ENCODE results near the gene AHDC1.

DNA sequence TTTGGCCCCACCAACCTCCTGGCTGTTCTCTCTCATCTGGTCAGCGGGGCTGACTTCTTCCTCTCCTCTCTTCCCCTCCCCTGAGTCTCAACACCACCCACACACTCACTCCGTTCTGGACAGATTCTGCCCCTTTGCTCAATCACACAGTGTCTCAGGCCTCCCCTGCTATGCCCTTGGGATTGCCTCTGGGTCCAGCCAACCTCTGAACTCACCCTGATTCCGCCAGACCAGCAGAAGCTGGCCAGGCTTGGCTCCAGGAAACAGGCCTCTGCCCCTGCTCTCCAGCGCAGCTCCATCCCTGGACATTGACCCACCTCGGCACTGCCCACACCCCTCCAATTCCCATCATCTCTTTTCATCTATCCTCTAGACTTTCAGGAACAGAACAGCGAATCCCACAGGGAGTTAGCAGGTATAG, 22.1 kb downstream of the AHDC1 start:
- no peak for TF ChIP-seq POLR2A (IDR thresholded peaks at IDR 0.05)
- TF ChIP-seq CTCF (IDR thresholded peaks at IDR 0.05) = no peak
- TF ChIP-seq EP300 (IDR thresholded peaks at IDR 0.05) = no peak

Data from ovary (tissue), 3 donors.